ENCODE results near the gene RYR3.
A peak's percentile ranks its signal among the peaks of the same experiment; 100 is the strongest.

RYR3 gene

DNA sequence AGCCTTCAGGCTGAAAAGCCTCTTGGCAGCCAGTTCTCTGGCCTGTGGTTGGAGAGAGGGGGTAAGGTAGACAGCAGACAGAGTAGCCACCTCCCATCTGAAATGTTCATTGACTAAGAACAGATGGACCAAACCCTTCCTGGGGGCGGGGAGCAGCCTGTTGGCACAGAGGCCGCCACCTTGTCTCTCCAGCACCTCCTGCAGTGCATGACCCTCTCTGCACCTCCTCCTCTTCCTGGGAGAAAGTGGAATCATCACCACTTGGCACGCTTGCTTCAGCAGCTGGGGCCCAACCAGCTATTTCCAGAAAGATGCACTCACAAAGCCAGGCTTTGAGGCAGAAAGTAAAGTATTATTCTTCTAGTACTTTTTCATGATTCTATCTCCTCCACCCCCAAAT lies 344.1 kb downstream of the RYR3 start:
- H4K20me1 ChIP-seq: no peaks in the 10 kb centered on the region
- H3K27ac ChIP-seq: no peak overlapping the region
- H3K9me3 ChIP-seq (replicated peaks in 1 of 11): peaks cover 0 to 14% (median 7%) of the 10 kb centered on the region in 11 experiments; a peak in 9 of 22 replicates
- no peak overlapping the region for H3K4me3 ChIP-seq
- H3K27me3 ChIP-seq: no peaks in the 10 kb centered on the region
- peaks cover 0 to 11% (median 6%) of the 10 kb centered on the region in 10 experiments; a peak in 7 of 20 replicates for H3K4me1 ChIP-seq
- TF ChIP-seq Cebpa-rat (IDR thresholded peaks at IDR 0.05): no peak
- no peak overlapping the region for H3K4me2 ChIP-seq
- no peaks in the 10 kb centered on the region for H3K36me3 ChIP-seq
- no peak overlapping the region for H3K9ac ChIP-seq

- H3K9me3 ChIP-seq (replicated peaks in 1 of 11): peaks cover 0 to 14% (median 7%) of the 10 kb centered on the region in 11 experiments; a peak in 9 of 22 replicates
- H3K4me2 ChIP-seq: peak overlapping the region in 3 of 11 experiments; percentile 6 to 37 (median 9); a peak in 5 of 22 replicates
- H4K20me1 ChIP-seq: no peaks in the 10 kb centered on the region
- TF ChIP-seq Cebpa-rat (IDR thresholded peaks at IDR 0.05): no peak
- peaks cover 0 to 11% (median 6%) of the 10 kb centered on the region in 10 experiments; a peak in 7 of 20 replicates for H3K4me1 ChIP-seq
- no peak overlapping the region for H3K27ac ChIP-seq
- H3K27me3 ChIP-seq: no peaks in the 10 kb centered on the region
- H3K4me3 ChIP-seq: no peak overlapping the region
- no peak overlapping the region for H3K9ac ChIP-seq
- H3K36me3 ChIP-seq: no peaks in the 10 kb centered on the region
Observed at GRCh38 chr15:33655488-33655887, 344.7 kb downstream of the RYR3 start.

- H3K27me3 ChIP-seq: no peaks in the 10 kb centered on the region
- H3K9me3 ChIP-seq (replicated peaks in 1 of 11): peaks cover 0 to 14% (median 7%) of the 10 kb centered on the region in 11 experiments; a peak in 9 of 22 replicates
- H3K4me1 ChIP-seq: peaks cover 0 to 11% (median 6%) of the 10 kb centered on the region in 10 experiments; a peak in 7 of 20 replicates
- no peak overlapping the region for H3K9ac ChIP-seq
- peak; percentile 79 to 99 (median 96); a peak in 20 of 22 replicates for TF ChIP-seq Cebpa-rat (IDR thresholded peaks at IDR 0.05)
- no peak overlapping the region for H3K27ac ChIP-seq
- H3K4me2 ChIP-seq: peak overlapping the region in 8 of 11 experiments; percentile 6 to 37 (median 14); a peak in 8 of 22 replicates
- H3K4me3 ChIP-seq: no peak overlapping the region
- H3K36me3 ChIP-seq: no peaks in the 10 kb centered on the region
- no peaks in the 10 kb centered on the region for H4K20me1 ChIP-seq
Observed at GRCh38 chr15:33656168-33656567, 345.4 kb downstream of the RYR3 start.

- Histone ChIP-seq H3K9me3 (replicated peaks in 1 of 11) (peaks cover 0 to 14% (median 7%) of the 10 kb centered on the region in 11 experiments; a peak in 9 of 22 replicates), H3K4me3 (no peak overlapping the region), H3K4me2 (no peak overlapping the region), H4K20me1 (no peaks in the 10 kb centered on the region), H3K27me3 (no peaks in the 10 kb centered on the region), H3K36me3 (no peaks in the 10 kb centered on the region), H3K9ac (no peak overlapping the region), H3K4me1 (peaks cover 0 to 11% (median 6%) of the 10 kb centered on the region in 10 experiments; a peak in 7 of 20 replicates), H3K27ac (no peak overlapping the region)
- TF ChIP-seq Cebpa-rat (IDR thresholded peaks at IDR 0.05): no peak
Observed at GRCh38 chr15:33660151-33660550, 349.4 kb downstream of the RYR3 start.

- H4K20me1 ChIP-seq: no peaks in the 10 kb centered on the region
- no peaks in the 10 kb centered on the region; a peak in 1 of 20 replicates for H3K4me1 ChIP-seq
- no peak overlapping the region for H3K4me2 ChIP-seq
- H3K27ac ChIP-seq: no peak overlapping the region
- 0 out of 22 replicates have a peak, but pooled peaks cover 0 to 2% (median 0%) of the 10 kb centered on the region in 11 experiments for H3K9me3 ChIP-seq (replicated peaks in 1 of 11)
- no peak overlapping the region for H3K4me3 ChIP-seq
- H3K27me3 ChIP-seq: no peaks in the 10 kb centered on the region
- H3K36me3 ChIP-seq: no peaks in the 10 kb centered on the region
- no peak overlapping the region for H3K9ac ChIP-seq
- TF ChIP-seq Cebpa-rat (IDR thresholded peaks at IDR 0.05): no peak
Observed at GRCh38 chr15:33662014-33662413, 351.2 kb downstream of the RYR3 start.

GRCh38 chr15:33664947-33665346 lies 354.2 kb downstream of the RYR3 start:
- Histone ChIP-seq H3K4me2 (no peak overlapping the region), H3K27ac (no peak overlapping the region), H3K36me3 (no peaks in the 10 kb centered on the region), H3K27me3 (no peaks in the 10 kb centered on the region), H3K4me3 (no peak overlapping the region), H3K9me3 (replicated peaks in 1 of 11) (no peaks in the 10 kb centered on the region), H3K4me1 (no peaks in the 10 kb centered on the region), H3K9ac (no peak overlapping the region), H4K20me1 (no peaks in the 10 kb centered on the region)
- no peak for TF ChIP-seq Cebpa-rat (IDR thresholded peaks at IDR 0.05)

GRCh38 chr15:33670567-33670966 lies 359.8 kb downstream of the RYR3 start:
- TF ChIP-seq Cebpa-rat (IDR thresholded peaks at IDR 0.05): no peak
- no peak overlapping the region for H3K9ac ChIP-seq

GRCh38 chr15:33671456-33671855 lies 360.7 kb downstream of the RYR3 start:
- Histone ChIP-seq H3K4me3 (no peak overlapping the region), H3K4me2 (peak overlapping the region in 1 of 11 experiments; percentile 8; a peak in 1 of 22 replicates), H3K9ac (no peak overlapping the region), H3K9me3 (replicated peaks in 1 of 11) (no peaks in the 10 kb centered on the region), H4K20me1 (no peaks in the 10 kb centered on the region), H3K27ac (no peak overlapping the region), H3K36me3 (no peaks in the 10 kb centered on the region), H3K27me3 (no peaks in the 10 kb centered on the region), H3K4me1 (peaks cover 0 to 5% (median 0%) of the 10 kb centered on the region in 10 experiments; a peak in 2 of 20 replicates)
- TF ChIP-seq Cebpa-rat (IDR thresholded peaks at IDR 0.05): no peak

More at GRCh38 chr15:33670567-33670966, 359.8 kb downstream of the RYR3 start:
- Histone ChIP-seq H3K4me1 (peaks cover 0 to 4% (median 0%) of the 10 kb centered on the region in 10 experiments; a peak in 1 of 20 replicates), H3K36me3 (no peaks in the 10 kb centered on the region), H3K4me3 (no peak overlapping the region), H3K27me3 (no peaks in the 10 kb centered on the region), H3K27ac (no peak overlapping the region), H3K9me3 (replicated peaks in 1 of 11) (no peaks in the 10 kb centered on the region), H3K4me2 (no peak overlapping the region), H4K20me1 (no peaks in the 10 kb centered on the region)

- H3K4me1 ChIP-seq: peaks cover 0 to 35% (median 31%) of the 10 kb centered on the region in 10 experiments; a peak in 16 of 20 replicates
- no peak overlapping the region for H3K4me2 ChIP-seq
- no peaks in the 10 kb centered on the region for H3K27me3 ChIP-seq
- H4K20me1 ChIP-seq: no peaks in the 10 kb centered on the region
- H3K9me3 ChIP-seq (replicated peaks in 1 of 11): no peaks in the 10 kb centered on the region
- H3K27ac ChIP-seq: no peak overlapping the region
- no peaks in the 10 kb centered on the region for H3K36me3 ChIP-seq
- TF ChIP-seq Cebpa-rat (IDR thresholded peaks at IDR 0.05): no peak
- no peak overlapping the region for H3K4me3 ChIP-seq
- no peak overlapping the region for H3K9ac ChIP-seq
Observed at GRCh38 chr15:33675246-33675645, 364.5 kb downstream of the RYR3 start.
